Measurements from ENCODE around the gene CEP76. TPM values are rescaled to one million over a fixed set of nuclear protein-coding genes. Genes with fewer than 3 reads are reported as not detected.
A peak's percentile ranks its signal among the peaks of the same experiment; 100 is the strongest.

Gene CEP76
- polyA plus RNA-seq, 1 donor = 16.6 TPM

GRCh38 chr18:12711446-12711845 lies 8.9 kb upstream of the CEP76 start:
- DNase-seq = no peak

GRCh38 chr18:12703664-12704063 lies 1.1 kb upstream of the CEP76 start:
- DNase-seq = no peak

- no peak for DNase-seq
Measured at GRCh38 chr18:12703096-12703567, 609 bp upstream of the CEP76 start.

- DNase-seq = no peak
Measured at GRCh38 chr18:12701161-12701560, 1.4 kb downstream of the CEP76 start.

DNA sequence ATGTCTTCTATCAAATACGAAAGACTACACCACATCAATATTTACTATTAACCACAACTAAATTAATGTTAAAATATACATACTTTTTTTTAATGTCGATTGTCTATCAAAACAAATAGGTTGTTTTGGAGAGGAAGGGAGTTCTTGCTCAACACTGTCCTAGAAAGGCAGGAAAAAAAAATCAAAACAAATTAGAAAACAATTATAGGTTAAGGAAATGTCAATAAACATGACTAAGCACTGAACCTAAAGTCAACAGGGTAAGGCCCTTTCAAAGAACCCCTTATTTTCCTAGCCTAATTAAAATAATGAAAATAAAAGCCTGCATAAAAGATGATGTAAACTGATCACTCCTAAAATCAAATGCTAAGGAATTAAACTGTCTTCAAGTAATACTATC lies 2.8 kb downstream of the CEP76 start:
- DNase-seq = no peak

GRCh38 chr18:12694032-12694431 lies 8.5 kb downstream of the CEP76 start:
- no peak for DNase-seq

GRCh38 chr18:12692206-12692605 lies 10.3 kb downstream of the CEP76 start:
- DNase-seq = no peak

DNA sequence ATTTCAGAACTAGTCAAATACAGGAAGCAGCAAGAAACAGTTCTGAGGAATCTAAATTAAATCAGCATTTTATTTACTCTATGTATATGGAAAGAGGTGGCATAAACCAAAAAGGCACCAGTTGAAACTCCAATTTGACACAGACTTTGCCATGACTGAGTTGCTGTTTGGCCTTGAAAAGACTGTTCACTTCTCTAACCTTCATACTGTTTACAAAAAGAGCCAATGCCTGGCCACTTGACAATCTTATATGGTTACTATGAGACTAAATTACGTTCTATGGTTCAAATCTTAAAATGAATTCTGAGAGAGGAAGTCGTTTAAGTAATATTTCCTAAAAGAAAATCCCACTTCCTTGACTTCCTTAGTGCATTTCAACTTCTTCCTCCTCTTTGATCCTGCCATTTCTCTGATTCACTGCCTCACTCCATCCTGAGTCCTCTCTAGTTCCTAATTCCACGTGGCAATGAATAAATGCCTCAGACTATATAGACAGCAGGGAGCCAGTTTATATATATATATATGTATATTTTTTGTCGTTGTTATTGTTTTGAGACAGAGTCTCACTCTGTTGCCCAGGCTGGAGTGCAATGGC lies 13.2 kb downstream of the CEP76 start:
- DNase-seq = no peak

- no peak for DNase-seq
Measured at GRCh38 chr18:12686100-12686499, 16.4 kb downstream of the CEP76 start.

GRCh38 chr18:12679183-12679786 lies 23.2 kb downstream of the CEP76 start:
- no peak for DNase-seq

GRCh38 chr18:12668041-12668440 lies 34.5 kb downstream of the CEP76 start:
- DNase-seq = no peak

DNA sequence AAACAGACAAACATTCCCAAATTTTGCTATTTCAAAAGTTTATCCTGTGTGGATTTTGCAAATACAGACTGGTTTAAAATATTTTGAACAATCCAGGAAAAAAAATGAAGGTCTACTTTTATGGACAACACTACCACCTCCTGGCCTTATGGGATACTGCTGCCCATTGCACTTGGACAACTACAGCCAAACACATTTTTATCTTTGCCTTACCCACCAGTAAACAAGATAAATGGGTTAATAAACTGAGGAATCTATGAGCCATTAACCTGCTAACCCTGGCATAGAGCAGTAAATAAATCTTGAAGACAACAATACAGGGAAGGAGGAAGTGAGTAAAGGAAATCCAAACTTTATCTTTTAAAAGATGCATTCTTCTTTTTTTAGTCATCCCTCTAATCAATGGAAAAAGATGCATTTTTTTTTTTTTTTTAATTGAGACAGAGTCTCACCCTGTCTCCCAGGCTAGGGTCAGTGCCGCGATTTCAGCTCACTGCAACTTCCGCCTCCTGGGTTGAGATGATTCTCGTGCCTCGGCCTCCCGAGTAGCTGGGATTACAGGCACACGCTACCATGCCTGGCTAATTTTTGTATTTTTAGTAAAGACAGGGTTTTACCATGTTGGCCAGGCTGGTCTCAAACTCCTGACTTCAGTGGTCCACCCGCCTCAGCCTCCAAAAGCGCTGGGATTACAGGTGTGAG lies 42.5 kb downstream of the CEP76 start:
- DNase-seq = peak; percentile 65

- DNase-seq = peak; percentile 35
Measured at GRCh38 chr18:12658426-12659138, 43.9 kb downstream of the CEP76 start.

DNA sequence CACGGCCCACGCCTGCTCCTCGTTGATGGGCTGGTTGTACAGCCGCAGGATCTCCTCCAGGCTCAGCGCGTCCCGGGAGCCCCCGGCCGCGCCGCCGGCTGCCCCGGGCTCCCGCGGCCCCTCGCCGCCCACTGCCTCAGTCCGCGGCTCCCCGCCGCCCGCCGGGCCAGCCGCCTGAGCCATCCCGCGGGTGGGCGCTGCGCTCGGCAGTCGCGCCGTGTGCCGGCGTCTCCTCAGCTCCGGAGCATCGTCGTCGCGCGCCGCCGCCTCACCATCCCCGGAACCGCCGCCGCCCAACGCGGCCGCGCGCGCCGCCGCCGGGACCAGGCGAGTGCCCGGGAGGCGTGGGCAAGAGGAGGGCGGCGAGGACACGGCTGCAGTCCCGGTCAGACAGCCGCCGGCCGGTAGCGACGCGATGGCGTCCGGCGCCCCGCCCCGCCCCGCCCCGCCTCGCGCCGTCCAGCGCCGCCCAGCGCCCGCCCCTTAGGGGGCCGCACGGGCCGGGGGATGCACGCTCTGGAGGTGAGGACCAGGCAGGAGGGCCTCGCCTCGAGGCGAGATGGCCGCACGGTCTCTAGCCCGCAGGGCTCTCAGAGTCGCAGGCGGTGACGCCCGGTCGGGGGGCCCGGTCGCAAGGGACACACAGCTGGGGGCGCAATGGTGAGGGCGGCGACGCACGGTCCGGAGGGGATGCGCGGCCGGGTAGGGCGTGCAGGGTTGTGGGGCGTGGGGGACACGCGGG lies 44.7 kb downstream of the CEP76 start, which contains the start of gene SPIRE1:
Gene SPIRE1, minus strand, starts transcription at position 424 of the 742 bp plus-strand sequence. Its CDS starts 241 bp downstream, at position 183.
- peak; percentile 54 for DNase-seq

DNA sequence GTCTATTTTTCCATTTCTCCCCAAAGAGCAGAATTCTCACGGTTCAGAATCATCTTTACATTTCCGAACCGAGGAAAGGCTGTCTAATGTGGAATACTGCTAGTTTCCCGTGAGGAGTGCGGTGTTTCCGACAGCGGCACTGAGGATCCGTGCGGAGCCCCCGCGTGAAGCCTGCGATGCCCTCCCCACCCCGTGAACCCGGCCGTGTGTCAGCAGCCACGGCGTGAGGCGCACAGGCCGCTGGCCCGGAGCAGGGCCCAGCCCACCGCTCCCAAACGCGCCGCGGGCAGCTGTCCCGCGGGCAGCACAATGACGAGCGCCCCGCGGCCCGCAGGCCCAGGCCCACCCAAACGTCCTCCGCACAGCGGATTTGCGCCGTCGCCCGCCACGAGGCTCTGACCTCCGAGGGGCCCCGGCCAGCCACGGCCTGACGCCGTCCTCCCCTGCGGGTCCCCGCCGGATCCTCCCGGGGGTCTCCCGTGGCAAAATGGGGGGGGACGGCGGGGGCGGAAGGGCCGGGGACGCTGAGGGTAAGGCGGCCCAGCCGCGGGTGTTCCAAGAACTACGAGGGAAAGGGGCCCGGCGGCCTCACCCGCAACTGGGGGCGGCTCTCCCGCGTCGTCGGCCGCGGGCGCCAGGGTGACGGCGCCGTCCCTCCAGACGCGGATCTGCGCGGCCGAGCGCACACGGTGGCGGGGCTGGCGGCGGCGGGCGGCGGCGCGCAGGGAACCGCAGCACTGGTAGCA lies 45.4 kb downstream of the CEP76 start:
- peak; percentile 35 for DNase-seq

DNA sequence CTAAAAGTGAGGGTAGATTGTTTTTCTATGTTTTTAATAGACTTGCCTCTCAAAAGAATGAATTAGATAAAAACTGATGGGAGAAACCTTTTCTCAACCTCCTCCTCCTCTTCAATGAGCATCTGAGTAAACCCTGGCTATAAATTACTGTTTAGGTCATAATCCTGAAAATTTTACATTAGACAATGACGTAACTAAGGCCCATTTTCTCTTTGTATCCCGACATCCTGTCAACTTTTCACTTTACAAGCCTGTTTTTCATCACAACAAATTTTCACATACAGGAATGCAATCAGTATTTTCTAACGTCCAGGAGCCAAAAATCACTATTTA lies 46.0 kb downstream of the CEP76 start:
- DNase-seq = peak; percentile 32

DNA sequence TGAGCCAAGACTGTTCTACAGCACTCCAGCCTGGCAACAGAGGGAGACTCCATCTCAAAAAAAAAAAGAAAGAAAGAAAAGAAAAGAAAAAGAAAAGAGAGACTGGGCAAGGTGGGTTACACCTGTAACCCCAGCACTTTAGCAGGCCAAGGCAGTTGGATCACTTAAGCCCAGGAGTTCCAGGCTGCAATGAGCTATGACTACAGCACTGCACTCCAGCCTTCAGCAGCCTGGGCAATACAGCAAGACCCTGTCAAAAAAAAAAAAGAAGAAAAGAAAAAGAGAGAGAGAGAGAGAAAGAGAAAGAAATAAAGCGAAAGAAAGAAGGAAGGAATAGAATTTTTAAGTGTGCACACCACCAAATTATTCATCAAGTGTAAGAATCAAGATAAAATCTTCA lies 47.6 kb downstream of the CEP76 start:
- DNase-seq = no peak

DNA sequence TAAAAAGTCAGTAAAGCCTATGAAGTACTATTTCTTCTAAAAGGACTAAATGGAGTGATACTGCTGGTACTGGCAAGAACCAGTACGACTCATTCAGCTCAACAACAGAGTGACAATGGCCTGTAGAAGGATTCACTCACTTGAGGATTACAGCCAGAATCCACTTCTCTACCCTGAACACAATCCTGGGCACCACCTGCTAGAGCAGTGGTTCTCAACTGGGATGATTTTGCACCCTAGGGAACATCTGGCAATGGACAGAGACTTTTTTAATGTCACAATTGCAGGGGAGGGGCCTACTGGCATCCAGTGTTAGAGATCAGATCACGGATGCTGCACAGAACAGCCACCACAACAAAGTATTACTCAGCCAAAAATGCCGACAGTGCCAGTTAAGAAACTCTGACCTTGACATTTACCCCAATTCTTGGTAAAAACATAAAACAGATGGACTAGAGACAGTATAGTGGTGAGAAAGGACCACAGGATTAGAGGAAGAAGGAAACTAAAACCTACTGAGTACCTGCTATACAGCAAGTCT lies 49.6 kb downstream of the CEP76 start:
- DNase-seq = no peak

GRCh38 chr18:12651651-12652050 lies 50.9 kb downstream of the CEP76 start:
- DNase-seq = no peak

DNA sequence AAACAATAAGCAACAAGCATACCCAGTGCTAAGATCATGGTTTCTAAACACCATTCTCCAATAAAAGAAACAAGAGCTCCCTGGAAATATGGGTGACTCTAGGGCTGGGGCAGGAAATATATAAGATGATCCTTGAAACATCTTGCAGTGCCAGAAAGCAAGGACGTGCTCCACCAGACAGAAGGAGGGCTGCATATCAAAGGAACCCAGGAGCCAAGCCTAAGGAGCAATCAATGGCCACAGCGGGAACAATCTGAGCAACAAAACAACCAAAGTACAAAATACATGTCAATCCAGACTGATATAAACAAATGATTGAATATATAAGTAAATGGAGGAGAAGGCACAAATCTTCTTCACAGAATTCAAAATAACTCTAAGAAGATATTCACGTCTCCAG lies 54.8 kb downstream of the CEP76 start:
- no peak for DNase-seq

- DNase-seq = no peak
Measured at GRCh38 chr18:12645751-12646203, 56.7 kb downstream of the CEP76 start.

Measured in left kidney (tissue), 2 donors.